Trophoblast cell (in vitro differentiated cells and primary cell): ENCODE data around the gene ETV3. TPM values are rescaled to one million over a fixed set of nuclear protein-coding genes. Genes with fewer than 3 reads are reported as not detected.
"Not testable (repeated sequence)": the region's sequence is repeated elsewhere in the genome, so short reads cannot be mapped to it uniquely, and the experiment has no call there.

Experiments used
- DNase-seq, 2 donors: peaks; one replicate each; pipeline ENCODE4 v3.0.0-alpha.2; 2016
- H2AFZ ChIP-seq: 2 replicates; pipeline ENCODE4 v1.6.1; 2013; ENCODE audit warnings: low read length, moderate library complexity, mild to moderate bottlenecking; ENCODE audit not compliant: insufficient read depth, poor library complexity
- H2AK5ac ChIP-seq: 2 replicates; pipeline ENCODE4 v1.6.1; 2013; ENCODE audit warnings: mild to moderate bottlenecking, low read length
- H2BK120ac ChIP-seq: 2 replicates; pipeline ENCODE4 v1.6.1; 2013; ENCODE audit warnings: low read length, mild to moderate bottlenecking, moderate library complexity; ENCODE audit not compliant: insufficient read depth, poor library complexity
- H2BK12ac ChIP-seq: 2 replicates; pipeline ENCODE4 v1.6.1; 2013; ENCODE audit warnings: mild to moderate bottlenecking, low read length, moderate library complexity
- H2BK5ac ChIP-seq: 2 replicates; pipeline ENCODE4 v1.6.1; 2013; ENCODE audit warnings: low read length, low read depth, moderate library complexity, mild to moderate bottlenecking; ENCODE audit not compliant: poor library complexity
- H3K14ac ChIP-seq: 2 replicates; pipeline ENCODE4 v1.6.1; 2013; ENCODE audit warnings: mild to moderate bottlenecking, low read length
- H3K18ac ChIP-seq: 2 replicates; pipeline ENCODE4 v1.6.1; 2013; ENCODE audit warnings: mild to moderate bottlenecking, low read length
- H3K23ac ChIP-seq: 2 replicates; pipeline ENCODE4 v1.6.1; 2013; ENCODE audit warnings: low read length
- H3K27ac ChIP-seq: 2 replicates; pipeline ENCODE4 v1.5.1; 2013; ENCODE audit warnings: low read depth, mild to moderate bottlenecking, inconsistent platforms, low read length, moderate library complexity
- H3K27me3 ChIP-seq: 2 replicates; pipeline ENCODE4 v1.6.1; 2013; ENCODE audit warnings: inconsistent platforms, mild to moderate bottlenecking, low read length, moderate library complexity; ENCODE audit not compliant: insufficient read depth
- H3K36me3 ChIP-seq, 2 experiments: 1 replicate in 1 of 2; 2 replicates in 1 of 2; pipeline ENCODE4 v1.6.1; 2013; ENCODE audit warnings: low read length in 2 of 2, mild to moderate bottlenecking in 2 of 2, moderate library complexity in 1 of 2; ENCODE audit not compliant: insufficient read depth in 2 of 2, control insufficient read depth in 1 of 2
- H3K4ac ChIP-seq: 2 replicates; pipeline ENCODE4 v1.6.1; 2013; ENCODE audit warnings: low read depth, mild to moderate bottlenecking, low read length, moderate library complexity
- H3K4me1 ChIP-seq, 2 experiments: 1 replicate in 1 of 2; 2 replicates in 1 of 2; pipeline ENCODE4 v1.6.1; 2013; ENCODE audit warnings: low read length in 2 of 2, mild to moderate bottlenecking in 2 of 2, moderate library complexity in 1 of 2; ENCODE audit not compliant: insufficient read depth in 2 of 2, control insufficient read depth in 1 of 2
- H3K4me2 ChIP-seq: 2 replicates; pipeline ENCODE4 v1.6.1; 2013; ENCODE audit warnings: inconsistent platforms, mild to moderate bottlenecking, low read length, moderate library complexity
- H3K4me3 ChIP-seq: 2 replicates; pipeline ENCODE4 v1.5.1; 2013; ENCODE audit warnings: mild to moderate bottlenecking, low read depth, low read length, inconsistent platforms
- H3K79me1 ChIP-seq: one replicate; pipeline ENCODE4 v1.6.1; 2013; ENCODE audit warnings: low read length
- H3K79me2 ChIP-seq: 2 replicates; pipeline ENCODE4 v1.6.1; 2013; ENCODE audit warnings: low read length, mild to moderate bottlenecking; ENCODE audit not compliant: control insufficient read depth, insufficient read depth, poor library complexity
- H3K9ac ChIP-seq: 2 replicates; pipeline ENCODE4 v1.6.1; 2013; ENCODE audit warnings: mild to moderate bottlenecking, low read length
- H3K9me3 ChIP-seq: 2 replicates; pipeline ENCODE4 v1.6.1; 2013; ENCODE audit warnings: low read depth, mild to moderate bottlenecking, control low read depth, inconsistent platforms, low read length; ENCODE audit not compliant: insufficient read depth
- H4K12ac ChIP-seq: 2 replicates; pipeline ENCODE4 v1.6.1; 2013; ENCODE audit warnings: low read depth, mild to moderate bottlenecking, low read length, moderate library complexity
- H4K8ac ChIP-seq: 2 replicates; pipeline ENCODE4 v1.6.1; 2013; ENCODE audit warnings: low read depth, mild to moderate bottlenecking, low read length, moderate library complexity
- H4K91ac ChIP-seq: one replicate; pipeline ENCODE4 v1.6.1; 2013; ENCODE audit warnings: low read depth, mild to moderate bottlenecking, low read length, moderate library complexity
- WGBS: extraction: QIAGEN DNeasy Blood & Tissue Kit; methylation state at CpG from one replicate; pipeline ENCODE4 v1.1.7; 2013; ENCODE audit warnings: missing lambda C conversion rate; ENCODE audit not compliant: insufficient read length, insufficient coverage; ENCODE audit errors: extremely low coverage; 5-methylcytosine and 5-hydroxymethylcytosine counted together
- polyA plus RNA-seq: library from polyadenylated mRNA; stranded (reverse); fragments of 200-250 nt; gene quantifications from 2 replicates; pipeline ENCODE4 v1.2.3, GENCODE V29; 2013

ETV3 gene
- 11.1 and 11.7 TPM in 2 replicates for polyA plus RNA-seq

GRCh38 chr1:157138220-157139051 lies at the start of gene ETV3:
Gene ETV3 (minus strand): TSS chr1:157138395. CDS start chr1:157136352, 2,043 bp downstream.
- Histone ChIP-seq H4K8ac (peak within 1 kb of the TSS; percentile 99), H3K27me3 (no peaks in the 10 kb centered on the region), H2BK5ac (peak within 1 kb of the TSS; percentile 96), H3K4me2 (peak within 1 kb of the TSS; percentile 91), H4K91ac (peak within 1 kb of the TSS; percentile 94), H3K23ac (no peak within 1 kb of the TSS), H3K18ac (peak within 1 kb of the TSS; percentile 97), H2AFZ (peak within 1 kb of the TSS; percentile 92), H3K79me2 (peaks cover 15% of the 10 kb centered on the region), H2AK5ac (peak within 1 kb of the TSS; percentile 92), H3K4ac (peak within 1 kb of the TSS; percentile 95), H3K79me1 (peaks cover 14% of the 10 kb centered on the region), H2BK12ac (peak within 1 kb of the TSS; percentile 47), H3K4me1 (peaks cover 9 to 19% of the 10 kb centered on the region in 2 experiments), H3K4me3 (peak within 1 kb of the TSS; percentile 97), H3K36me3 (peaks cover 0 to 10% of the 10 kb centered on the region in 2 experiments), H3K27ac (peak within 1 kb of the TSS; percentile 99), H3K14ac (peak within 1 kb of the TSS; percentile 98), H4K12ac (peak within 1 kb of the TSS; percentile 90), H2BK120ac (peak within 1 kb of the TSS; percentile 96), H3K9me3 (no peaks in the 10 kb centered on the region), H3K9ac (peak within 1 kb of the TSS; percentile 98)
- DNase-seq: peak; percentile 96 to 97
- WGBS: no CpG with 5 or more reads among the region's 85 CpGs

GRCh38 chr1:157186281-157186992 lies 48.2 kb upstream of the ETV3 start:
- no peak overlapping the region for H3K4me3 ChIP-seq
- H2AK5ac ChIP-seq: no peak overlapping the region
- no peak overlapping the region for H2BK120ac ChIP-seq
- H2AFZ ChIP-seq: no peak overlapping the region
- no peaks in the 10 kb centered on the region for H3K36me3 ChIP-seq
- H2BK5ac ChIP-seq: no peak overlapping the region
- no peak overlapping the region for H3K9ac ChIP-seq
- no CpG with 5 or more reads among the region's 8 CpGs for WGBS
- H4K12ac ChIP-seq: no peak overlapping the region
- H3K79me1 ChIP-seq: no peaks in the 10 kb centered on the region
- H3K79me2 ChIP-seq: no peaks in the 10 kb centered on the region
- H2BK12ac ChIP-seq: no peak overlapping the region
- H3K4ac ChIP-seq: no peak overlapping the region
- no peak overlapping the region for H3K4me2 ChIP-seq
- no peak overlapping the region for H3K27ac ChIP-seq
- H3K23ac ChIP-seq: no peak overlapping the region
- no peak overlapping the region for H3K18ac ChIP-seq
- H3K27me3 ChIP-seq: no peaks in the 10 kb centered on the region
- DNase-seq: no peak
- no peak overlapping the region for H4K91ac ChIP-seq
- no peak overlapping the region for H3K14ac ChIP-seq
- no peak overlapping the region for H4K8ac ChIP-seq
- H3K4me1 ChIP-seq: no peaks in the 10 kb centered on the region
- peaks cover 2% of the 10 kb centered on the region for H3K9me3 ChIP-seq

GRCh38 chr1:157183870-157184269 lies 45.7 kb upstream of the ETV3 start:
- Histone ChIP-seq H2AK5ac (no peak overlapping the region), H4K91ac (no peak overlapping the region), H3K4me2 (no peak overlapping the region), H2BK12ac (no peak overlapping the region), H2BK5ac (no peak overlapping the region), H3K79me2 (no peaks in the 10 kb centered on the region), H4K12ac (no peak overlapping the region), H3K79me1 (no peaks in the 10 kb centered on the region), H3K4ac (no peak overlapping the region), H2BK120ac (no peak overlapping the region), H3K9me3 (no peaks in the 10 kb centered on the region), H3K4me3 (no peak overlapping the region), H3K9ac (no peak overlapping the region), H3K36me3 (no peaks in the 10 kb centered on the region), H3K18ac (no peak overlapping the region), H2AFZ (no peak overlapping the region), H3K23ac (no peak overlapping the region), H3K27ac (no peak overlapping the region), H3K27me3 (no peaks in the 10 kb centered on the region), H3K14ac (no peak overlapping the region), H4K8ac (no peak overlapping the region), H3K4me1 (no peaks in the 10 kb centered on the region)
- DNase-seq: no peak
- no CpG with 5 or more reads among the region's 3 CpGs for WGBS

GRCh38 chr1:157182371-157182770 lies 44.2 kb upstream of the ETV3 start:
- not testable (repeated sequence) for H2BK5ac ChIP-seq, H3K4ac ChIP-seq, H3K23ac ChIP-seq, DNase-seq, H4K91ac ChIP-seq, H3K79me2 ChIP-seq, H3K9me3 ChIP-seq, H3K18ac ChIP-seq, H3K14ac ChIP-seq, H2BK120ac ChIP-seq, H3K36me3 ChIP-seq, H2AFZ ChIP-seq, H3K4me3 ChIP-seq, H3K79me1 ChIP-seq, H2AK5ac ChIP-seq, H3K9ac ChIP-seq, H2BK12ac ChIP-seq, H3K4me1 ChIP-seq, H3K4me2 ChIP-seq, H3K27ac ChIP-seq, H3K27me3 ChIP-seq, H4K12ac ChIP-seq, H4K8ac ChIP-seq
- WGBS: no CpG with 5 or more reads among the region's 5 CpGs
